TTC549 (cell line): ENCODE data around the gene ZER1.
"Not testable (repeated sequence)": the region's sequence is repeated elsewhere in the genome, so short reads cannot be mapped to it uniquely, and the experiment has no call there.

ENCODE experiments used
- FAIRE-seq: peaks from 2 replicates; lab custom pipeline; 2012; peaks lifted over from hg19 to GRCh38; lab: Jason Lieb, UNC

The ZER1 gene

DNA sequence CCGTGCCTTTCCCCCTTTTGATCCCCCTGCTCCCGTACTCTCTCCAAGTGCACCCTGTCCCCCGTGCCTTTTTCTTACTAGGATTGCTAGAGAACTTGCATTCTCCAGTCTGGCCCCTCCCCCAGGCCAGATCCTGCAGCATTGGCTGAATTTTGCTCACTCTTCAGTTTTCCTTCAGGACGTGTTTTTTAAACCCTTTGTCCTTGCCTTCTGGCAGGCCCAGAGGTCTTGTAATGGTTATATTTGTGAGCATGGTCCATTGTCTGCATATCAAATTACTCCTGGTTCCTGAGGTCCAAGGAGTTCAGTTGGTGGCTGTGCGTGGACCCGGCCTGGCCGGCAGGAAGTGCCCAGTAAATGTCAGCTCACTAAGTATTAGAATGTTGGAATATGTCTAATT is 15.9 kb upstream of the ZER1 start:
- FAIRE-seq, result no peak

DNA sequence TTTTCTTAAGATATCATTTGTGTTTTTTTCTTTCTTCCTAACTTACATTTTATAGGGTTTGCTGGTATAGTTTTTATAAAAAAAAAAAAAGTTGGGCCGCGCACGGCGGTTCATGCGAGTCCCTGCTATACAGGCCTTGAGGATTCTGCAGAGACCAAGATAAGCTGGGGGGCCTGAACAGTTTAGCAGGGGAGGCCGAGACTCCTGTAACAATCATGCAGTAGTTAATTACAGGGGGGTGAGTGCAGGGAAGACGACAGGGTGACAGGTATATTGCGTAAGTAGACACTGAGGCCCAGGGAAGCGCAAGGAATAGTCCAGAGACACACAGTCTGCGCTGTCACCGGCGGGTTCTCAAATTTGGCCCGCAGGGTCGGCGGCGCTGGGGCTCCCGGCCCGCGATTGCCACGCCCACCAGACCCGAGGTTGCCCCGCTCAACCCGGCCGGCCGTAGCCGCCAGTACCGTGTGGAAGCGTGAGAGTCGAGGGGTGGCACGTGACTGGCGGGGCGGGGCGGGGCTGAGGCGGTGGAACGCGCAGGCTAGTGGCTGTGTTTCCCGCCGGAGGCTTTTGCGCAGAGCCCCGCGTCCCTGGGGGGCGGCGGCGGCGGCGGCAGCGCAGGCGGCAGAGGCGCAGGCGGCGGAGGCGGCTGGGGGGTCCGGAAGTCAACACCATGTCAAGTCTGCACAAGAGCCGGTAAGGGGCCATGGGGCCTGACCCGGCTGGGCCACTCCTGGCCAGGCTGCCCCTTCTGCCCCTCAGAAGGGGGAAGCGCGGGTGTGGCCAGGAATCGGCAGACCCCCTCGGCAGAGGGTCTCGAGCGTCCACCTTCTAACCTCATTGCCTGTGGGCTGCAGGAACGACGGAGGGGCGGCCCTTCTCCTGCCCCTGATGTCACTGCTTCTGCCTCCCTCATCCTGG is 15.2 kb upstream of the ZER1 start, which contains the start of gene TBC1D13:
Gene TBC1D13, plus strand, starts transcription at position 573 of the 921 bp plus-strand sequence. Its CDS starts 101 bp downstream, at position 674.
- no peak for FAIRE-seq

DNA sequence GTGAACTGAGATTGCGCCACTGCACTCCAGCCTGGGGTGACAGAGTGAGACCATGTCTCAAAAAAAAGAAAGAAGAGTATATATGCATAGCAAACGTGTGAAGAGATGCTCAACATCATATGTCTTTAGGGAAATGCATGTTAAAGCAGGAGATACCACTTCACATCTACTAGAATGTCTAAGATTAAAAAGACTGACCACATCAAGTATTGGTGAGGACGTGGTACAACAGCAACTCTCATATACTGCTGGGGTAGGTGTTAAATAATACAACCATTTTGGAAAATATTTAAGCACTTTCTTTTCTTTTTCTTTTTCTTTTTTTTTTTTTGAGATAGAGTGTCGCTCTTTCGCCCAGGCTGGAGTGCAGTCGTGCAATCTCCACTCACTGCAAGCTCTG is 13.7 kb upstream of the ZER1 start:
- no peak for FAIRE-seq

DNA sequence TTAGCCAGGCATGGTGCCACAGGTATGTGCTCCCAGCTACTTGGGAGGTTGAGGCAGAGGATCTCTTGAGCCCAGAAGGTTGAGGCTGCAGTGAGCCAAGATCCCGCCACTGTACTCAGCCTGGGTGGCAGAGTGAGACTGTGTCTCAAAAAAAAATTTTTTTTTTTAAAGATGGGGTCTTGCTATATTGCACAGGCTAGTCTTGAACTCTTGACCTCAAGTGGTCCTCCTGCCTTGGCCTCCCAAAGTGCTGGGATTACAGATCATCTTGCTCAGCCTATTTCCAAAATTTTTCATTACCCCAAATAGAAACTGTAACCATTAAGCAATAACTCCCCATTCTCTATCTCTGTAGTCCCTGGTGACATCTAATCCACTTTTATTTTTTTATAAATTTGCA is 10.9 kb upstream of the ZER1 start:
- no peak for FAIRE-seq

DNA sequence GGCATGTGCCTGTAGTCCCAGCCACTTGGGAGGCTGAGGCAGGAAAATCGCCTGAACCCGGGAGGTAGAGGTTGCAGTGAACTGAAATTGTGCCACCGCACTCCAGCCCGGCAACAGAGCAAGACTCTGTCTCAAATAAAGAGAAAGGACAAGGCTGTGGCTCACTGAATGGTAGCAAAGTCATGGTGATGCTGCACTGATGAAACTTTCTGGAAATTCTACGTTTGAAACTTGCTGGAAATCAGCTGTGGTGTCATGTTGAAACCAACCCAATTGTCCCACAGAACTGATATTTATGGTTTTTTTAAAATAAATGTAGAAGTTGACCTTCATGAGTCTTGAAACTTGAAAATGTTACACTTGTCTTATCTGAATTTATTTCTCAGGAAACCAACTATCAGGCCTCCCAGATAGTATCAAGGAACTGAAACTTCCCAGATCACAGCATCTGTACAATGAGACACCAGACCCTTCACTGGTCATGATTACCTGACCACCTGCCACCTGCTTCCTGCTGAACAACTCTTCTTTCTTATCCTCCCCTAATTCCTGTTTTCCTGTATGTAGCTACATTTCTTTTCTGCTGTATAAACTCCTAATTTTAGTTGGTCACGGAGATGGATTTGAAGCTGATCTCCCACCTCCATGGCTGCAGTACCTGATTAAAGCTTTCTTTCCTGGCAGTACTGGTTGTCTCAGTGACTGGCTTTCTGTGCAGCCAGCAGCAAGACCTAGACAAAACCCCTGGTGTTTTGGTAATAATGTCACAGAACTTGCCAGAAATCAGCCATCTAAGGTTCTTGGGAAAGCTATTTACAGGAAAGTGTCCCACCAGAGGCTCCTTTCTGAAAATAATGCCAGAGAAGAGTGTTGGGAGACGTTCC is 9.7 kb upstream of the ZER1 start:
- FAIRE-seq, result no peak

DNA sequence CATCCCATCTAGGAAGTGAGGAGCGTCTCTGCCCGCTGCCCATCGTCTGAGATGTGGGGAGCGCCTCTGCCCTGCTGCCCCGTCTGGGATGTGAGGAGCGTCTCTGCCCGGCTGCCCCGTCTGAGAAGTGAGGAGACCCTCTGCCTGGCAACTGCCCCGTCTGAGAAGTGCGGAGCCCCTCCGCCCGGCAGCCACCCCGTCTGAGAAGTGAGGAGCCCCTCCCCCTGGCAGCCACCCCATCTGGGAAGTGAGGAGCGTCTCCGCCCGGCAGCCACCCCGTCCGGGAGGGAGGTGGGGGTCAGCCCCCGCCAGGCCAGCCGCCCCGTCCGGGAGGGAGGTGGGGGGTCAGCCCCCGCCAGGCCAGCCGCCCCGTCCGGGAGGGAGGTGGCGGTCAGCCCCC is 8.4 kb upstream of the ZER1 start:
- FAIRE-seq, result not testable (repeated sequence)

DNA sequence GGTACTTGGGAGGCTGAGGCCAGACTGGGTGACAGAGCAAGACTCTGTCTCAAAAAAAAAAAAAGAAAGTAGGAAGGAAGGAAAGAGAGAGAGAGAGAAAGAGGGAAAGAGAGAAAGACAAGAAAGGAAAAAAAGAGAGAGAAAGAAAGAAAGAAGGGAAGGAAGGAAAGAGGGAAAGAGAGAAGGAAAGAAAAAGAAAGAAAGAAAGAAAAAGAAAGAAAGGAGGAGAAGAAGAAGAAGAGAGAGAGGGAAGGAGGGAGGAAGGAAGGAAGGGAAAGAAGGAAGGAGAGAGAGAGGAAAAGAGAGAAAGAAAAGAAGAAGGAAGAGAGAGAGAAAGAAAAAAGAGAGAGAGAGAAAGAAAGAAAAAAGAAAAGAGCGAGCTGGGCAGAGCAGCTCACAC is 3.1 kb upstream of the ZER1 start:
- FAIRE-seq, result no peak

DNA sequence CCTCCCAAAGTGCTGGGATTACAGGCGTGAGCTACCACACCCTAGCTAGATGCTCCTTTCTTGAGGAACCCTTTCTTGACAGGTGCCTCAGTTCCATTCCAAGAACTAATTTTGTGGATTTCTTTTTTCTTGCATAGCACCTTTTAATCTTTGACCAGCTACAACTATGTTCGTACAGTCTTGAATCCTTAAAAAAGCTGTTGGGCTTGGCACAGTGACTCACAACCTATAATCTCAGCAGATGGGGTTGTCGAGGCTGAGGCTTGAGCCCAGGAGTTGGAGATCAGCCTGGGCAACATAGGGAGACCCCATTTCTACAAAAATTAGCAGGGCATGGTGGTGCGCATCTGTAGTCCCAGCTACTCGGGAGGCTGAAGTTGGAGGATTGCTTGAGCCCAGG is 1.3 kb upstream of the ZER1 start:
- FAIRE-seq, result no peak

DNA sequence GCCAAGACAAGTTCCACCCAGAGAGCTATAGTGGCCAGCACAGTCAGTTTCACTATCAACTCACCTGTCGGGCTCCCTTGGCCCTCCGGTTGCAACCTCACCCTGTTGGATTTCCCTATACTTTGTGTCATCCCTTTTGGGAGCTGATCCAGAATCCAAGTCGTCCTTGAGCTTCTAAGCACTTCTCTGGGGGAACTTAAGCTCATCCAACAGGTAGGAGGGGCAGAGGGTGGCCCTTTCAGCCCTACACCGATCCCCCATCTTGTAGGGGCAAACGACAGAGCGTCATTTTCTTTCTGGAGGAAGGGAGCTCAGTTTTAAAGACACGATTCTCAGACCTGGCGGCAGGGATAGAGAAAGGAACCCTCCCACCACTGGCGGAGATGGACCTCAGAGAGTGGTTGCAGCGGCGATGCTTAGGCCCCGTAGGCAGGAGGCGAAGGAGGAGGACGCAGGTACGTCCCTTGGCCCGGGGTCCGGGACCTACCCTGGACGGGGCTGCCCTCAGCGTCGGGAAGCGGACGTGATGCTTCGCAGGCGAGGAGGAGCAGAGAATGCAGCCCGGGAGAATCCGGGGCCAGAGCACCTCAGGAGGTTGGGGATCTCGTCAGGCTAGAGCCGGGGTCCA is 519 bp downstream of the ZER1 start:
- no peak for FAIRE-seq

DNA sequence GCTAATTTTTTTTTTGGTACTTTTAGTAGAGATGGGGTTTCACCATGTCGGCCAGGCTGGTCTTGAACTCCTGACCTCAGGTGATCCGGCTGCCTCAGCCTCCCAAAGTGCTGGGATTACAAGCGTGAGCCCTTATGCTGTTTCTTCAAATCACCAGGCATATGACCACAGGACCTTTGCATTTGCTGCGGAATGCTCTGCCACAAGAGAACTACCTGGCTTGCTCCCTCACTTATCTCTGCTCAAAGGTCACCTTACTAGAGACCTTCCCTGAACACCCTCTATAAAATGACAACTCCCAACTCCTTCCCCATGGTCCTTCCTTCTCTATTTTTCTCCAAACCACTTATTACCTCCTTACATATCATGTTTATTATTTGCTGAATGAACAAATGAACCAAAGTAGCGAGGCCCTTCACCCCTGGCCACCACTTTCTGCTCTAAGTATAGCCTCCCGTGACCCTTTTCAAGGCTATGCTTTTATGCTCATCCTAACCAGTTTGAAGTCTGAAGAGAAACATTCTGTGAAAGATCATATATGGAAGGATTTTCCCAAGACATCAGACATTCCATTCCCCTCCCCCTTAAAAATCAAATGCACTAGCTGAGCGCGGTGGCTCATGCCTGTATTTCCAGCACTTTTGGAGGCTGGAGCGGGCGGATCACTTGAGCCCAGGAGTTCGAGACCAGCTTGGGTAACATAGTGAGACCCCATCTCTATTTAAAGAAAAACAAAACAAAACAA is 1.3 kb downstream of the ZER1 start:
- FAIRE-seq, result no peak

DNA sequence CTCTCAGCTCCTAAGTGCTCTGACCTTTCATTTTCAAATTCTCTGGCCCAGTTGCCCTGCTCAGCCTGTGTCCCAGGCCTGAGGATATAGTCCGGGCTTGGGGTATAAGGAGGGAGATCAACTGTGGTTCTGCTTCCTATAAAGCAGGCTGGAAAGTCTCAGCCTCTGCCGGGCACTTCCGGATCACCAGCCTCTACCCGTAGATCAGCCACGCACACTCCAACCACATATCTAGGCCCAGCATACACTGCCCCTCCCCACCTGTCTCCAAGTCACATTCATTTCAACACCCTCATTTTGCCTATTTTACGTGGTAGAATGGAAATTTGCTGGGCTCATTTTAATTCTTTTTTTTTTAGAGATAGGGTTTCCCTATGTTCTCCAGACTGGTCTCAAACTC is 3.1 kb downstream of the ZER1 start:
- no peak for FAIRE-seq

DNA sequence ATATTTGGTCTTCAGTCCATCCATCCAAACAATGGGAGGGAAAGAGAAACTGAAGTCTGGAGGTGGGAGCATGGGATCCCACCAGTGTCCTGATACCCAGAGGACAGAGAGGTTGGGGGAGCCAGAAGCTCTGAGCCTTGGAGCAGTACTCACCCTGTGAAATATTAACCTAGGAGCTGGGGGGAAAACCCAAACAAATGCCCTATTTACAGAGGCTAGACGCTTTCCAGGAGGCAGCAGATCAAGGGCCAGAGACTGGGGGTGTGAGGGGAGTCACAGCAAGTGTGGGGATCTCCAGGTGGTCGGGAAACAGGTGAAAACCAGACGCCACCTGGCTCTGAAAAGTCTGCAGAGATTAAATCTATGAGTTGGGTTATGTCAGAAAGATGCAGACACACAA is 6.2 kb downstream of the ZER1 start:
- FAIRE-seq, result no peak

DNA sequence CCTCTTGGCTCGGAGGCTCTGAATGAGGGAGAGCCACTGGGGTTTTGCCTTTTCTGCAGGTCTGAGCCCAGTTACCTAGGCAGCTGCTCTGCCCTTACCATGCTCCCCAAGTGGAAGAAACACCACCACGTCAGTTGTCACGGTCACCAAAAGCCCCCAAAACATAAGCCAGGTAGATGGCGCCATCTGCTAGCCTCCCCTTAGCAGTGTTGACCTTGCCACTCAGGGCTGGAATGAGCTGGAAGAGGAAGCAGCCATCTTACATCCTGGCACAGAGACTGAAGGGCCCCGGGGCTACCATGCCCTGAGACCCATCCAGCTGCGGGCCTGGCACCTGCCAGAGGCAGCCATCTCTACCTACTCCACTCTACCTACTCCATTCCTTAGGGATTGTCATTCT is 7.4 kb downstream of the ZER1 start:
- no peak for FAIRE-seq

DNA sequence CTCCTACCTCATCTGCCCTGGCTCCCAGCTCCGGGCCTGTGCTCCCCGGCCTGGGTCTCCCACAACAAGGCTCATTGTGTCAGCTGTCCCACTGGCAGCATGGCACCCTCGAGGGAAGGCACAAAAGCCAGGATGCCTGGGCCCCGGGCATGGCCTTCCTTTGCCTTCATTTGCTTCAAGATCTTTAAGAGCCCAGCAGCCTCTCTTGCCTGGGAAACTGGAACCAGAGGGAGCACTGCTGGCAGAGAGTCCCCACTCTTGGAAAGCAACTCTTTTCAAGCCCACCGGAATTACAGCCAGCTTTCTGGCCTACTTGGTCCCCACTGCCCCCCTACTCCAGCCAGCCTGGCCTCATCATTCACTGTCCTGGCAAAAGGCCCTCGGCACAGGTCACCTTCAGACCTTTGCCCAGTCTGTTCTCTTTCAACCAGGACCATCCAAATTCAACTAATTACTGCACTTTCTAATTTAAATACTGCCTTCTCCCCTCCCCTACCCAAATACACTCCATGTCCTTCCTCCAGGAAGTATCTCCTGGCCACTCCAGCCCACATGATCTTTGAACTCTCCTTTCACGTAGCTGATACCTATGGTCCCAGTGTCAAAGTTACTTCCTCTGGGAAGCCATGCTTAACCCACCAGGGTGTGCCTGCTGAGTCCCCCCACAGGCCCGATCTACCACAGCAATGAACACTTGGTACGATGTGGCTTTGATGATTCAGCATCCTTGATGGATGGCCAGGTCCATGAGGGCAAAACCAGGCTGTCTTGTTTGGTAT is 8.9 kb downstream of the ZER1 start:
- no peak for FAIRE-seq

DNA sequence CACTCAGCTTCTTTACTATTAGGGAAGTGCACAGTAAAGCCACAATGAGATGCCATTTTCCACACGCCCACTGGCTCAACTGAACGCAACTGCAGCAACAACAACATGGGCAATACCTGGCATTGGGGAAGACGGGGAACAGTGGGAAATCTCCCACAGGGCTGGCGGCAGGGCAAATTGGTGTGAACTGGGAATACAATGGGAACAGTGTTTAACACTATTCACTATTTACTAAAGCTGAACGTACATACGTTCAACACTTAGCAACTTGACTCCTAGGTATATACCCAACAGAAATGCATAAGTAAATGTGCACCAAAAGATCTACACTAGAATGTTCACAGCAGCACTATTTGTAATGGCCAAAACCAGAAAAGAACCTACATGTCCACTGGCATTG is 14.1 kb downstream of the ZER1 start:
- no peak for FAIRE-seq

DNA sequence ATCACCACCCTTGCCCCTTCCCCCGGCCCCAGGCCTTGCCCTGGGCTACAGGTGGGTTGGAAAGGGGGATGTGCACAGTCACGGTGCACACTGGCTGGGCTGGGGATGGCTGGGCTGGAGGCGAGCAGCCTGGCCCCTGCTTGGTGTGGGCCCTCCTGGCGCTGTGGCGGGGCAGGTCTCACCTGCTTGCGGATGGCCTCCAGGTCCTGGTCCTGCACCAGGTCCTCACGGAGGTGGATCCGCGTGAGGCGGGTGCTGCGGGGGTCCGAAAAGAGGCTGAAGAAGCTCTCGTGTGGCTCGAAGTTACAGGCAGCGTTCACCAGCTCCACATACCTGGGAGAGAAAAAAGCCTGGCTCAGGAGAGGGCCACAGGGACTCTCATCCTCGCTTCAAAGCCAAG is 18.1 kb downstream of the ZER1 start:
- no peak for FAIRE-seq

DNA sequence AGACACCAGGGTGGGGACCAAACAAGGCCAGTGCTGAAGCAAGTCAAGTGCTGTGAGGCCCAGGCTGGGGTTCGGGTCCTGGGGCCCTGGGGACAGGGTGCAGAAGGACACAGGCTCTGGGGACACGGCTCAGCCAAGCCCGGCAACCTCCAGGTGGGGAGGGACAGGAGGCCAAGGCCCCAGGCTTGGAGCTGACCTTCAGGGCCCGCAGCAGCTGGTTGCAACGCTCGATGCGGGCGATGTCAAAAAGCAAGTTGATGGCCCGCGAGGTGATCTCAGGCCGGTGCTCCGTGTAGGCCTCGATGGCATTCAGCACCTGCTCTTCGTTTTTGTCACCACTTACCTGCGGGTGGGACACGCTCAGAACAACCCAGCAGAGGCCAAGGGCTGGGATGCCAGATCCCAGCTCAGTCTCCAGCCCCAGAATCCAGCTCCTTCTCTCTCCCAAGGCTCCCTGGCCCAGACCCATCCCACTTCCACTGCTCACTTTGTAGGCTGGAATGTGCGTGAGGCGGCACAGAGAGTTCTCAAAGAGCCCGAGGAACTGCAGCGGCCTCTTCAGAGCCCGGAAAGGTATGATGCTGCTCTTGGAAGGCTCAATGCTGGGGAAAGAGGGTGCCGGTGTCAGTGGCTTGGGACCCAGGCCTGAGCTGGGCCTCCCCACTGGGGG is 20.7 kb downstream of the ZER1 start:
- no peak for FAIRE-seq

DNA sequence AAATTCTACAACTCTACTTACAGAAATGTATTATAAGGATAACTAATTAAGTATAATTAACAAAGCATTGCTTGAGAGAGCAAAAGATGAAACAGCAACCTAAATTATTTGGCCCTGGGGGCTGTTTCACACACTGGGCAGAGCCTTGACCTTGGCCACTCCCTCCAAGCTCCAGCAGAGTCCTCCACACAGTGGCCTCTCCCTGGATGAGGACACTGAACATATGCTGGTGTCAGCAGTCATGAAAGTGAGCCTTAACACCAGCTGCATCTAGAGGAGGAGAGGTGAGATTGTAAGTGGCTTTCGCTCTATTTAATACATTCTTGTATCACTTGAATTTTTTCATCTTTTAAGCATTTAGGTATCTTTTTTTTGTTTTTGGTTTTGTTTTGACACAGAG is 24.5 kb downstream of the ZER1 start:
- no peak for FAIRE-seq

DNA sequence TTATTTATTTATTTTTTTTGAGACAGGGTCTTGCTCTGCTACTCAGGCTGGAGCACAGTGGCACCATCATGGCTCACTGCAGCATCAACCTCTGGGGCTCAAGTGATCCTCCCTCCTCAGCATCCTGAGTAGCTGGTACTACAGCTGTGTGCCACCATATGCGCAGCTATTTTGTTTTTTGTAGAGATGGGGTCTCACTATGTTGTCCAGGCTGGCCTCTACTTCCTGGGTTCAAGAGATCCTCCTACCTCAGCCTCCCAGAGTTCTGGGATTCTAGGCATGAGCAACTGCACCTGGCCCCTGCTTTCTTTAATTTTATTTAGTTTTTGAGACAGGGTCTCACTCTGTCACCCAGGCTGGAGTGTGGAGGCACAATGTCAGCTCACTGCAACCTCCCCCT is 28.3 kb downstream of the ZER1 start:
- FAIRE-seq, result no peak

DNA sequence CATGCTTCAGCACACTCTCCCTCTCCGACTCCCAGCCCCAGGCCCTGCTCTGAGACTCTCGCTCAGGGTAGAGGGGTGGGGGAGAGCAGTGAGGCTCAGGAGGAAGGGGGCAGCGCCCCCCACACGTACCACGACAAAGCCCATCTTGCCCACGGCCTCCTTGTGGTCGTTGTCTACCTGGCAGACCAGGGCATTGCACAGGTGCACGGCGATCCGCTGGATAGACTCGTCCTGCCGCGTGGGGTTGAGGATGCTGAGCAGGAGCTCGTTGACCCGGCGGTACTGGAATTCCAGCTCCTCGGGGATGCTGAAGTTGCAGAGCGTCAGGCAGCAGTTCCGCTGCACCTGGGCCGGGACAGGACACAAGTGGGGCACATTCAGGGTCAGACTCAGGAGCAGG is 29.3 kb downstream of the ZER1 start:
- FAIRE-seq, result no peak

DNA sequence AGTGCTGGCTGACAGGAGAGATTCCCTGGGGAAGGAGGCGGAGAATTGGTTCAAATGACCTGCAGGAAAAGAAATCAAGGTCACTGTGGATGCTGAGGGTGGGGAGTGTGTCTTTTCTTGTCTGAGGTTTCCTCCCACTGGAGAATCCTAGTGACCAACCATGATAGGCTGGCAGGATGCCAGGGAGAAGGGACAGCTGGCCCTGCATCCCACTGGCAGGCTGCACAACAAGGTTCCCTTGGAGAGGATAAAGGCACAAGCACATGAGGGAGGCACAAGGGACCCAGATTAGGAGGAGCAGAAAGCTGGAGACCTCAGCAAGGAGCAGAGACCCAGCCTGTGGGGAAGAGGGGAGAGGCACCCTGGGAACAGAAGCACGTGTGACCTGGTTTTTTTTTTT is 36.4 kb downstream of the ZER1 start:
- FAIRE-seq, result no peak
